22Rv1 (cell line): Measurements from ENCODE around the gene RAB19.

Experiments used
- ZFX ChIP-seq: fragments of 450-650 bp; IDR thresholded peaks from 2 replicates; pipeline ENCODE4 v1.6.1; 2017; ENCODE audit warnings: antibody characterized with exemption, borderline replicate concordance
- TF ChIP-seq, protein P1 (sequence below): fragments of 450-650 bp; IDR thresholded peaks from 2 replicates; pipeline ENCODE4 v1.5.1; 2017; ENCODE audit warnings: mild to moderate bottlenecking

DNA sequence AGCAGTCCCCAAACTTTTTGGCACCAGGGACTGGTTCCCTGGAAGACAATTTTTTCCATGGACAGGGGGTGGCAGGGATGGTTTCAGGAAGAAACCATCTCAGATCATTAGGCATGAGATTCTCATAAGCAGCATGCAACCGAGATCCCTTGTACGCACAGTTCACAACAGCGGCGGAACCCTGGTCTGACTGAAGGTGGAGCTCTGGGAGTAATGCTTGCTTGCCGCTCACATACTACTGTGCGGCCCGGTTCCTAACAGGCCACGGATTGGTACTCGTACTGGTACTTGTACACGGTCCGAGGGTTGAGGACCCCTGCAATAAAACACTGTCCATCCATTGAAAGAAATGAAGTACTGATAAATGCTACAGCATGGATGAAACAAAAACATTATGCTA, 42.6 kb downstream of the RAB19 start:
- TF ChIP-seq, protein P1, sequence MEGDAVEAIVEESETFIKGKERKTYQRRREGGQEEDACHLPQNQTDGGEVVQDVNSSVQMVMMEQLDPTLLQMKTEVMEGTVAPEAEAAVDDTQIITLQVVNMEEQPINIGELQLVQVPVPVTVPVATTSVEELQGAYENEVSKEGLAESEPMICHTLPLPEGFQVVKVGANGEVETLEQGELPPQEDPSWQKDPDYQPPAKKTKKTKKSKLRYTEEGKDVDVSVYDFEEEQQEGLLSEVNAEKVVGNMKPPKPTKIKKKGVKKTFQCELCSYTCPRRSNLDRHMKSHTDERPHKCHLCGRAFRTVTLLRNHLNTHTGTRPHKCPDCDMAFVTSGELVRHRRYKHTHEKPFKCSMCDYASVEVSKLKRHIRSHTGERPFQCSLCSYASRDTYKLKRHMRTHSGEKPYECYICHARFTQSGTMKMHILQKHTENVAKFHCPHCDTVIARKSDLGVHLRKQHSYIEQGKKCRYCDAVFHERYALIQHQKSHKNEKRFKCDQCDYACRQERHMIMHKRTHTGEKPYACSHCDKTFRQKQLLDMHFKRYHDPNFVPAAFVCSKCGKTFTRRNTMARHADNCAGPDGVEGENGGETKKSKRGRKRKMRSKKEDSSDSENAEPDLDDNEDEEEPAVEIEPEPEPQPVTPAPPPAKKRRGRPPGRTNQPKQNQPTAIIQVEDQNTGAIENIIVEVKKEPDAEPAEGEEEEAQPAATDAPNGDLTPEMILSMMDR = no peak; the same call in none of the 2 replicates
- TF ChIP-seq ZFX = no peak
